OCI-LY7 (cell line): Measurements from ENCODE around the gene RFX2.

Experiments
- CTCF ChIP-seq: fragments of 200-600 bp; sonication (generic); conservative IDR thresholded peaks from 2 replicates; pipeline ENCODE4 v1.5.1; 2014; ENCODE audit warnings: mild to moderate bottlenecking, antibody characterized with exemption, low read length, moderate library complexity, mixed read lengths
- EZH2phosphoT487 ChIP-seq: fragments of 200-600 bp; sonication (generic); IDR thresholded peaks from 2 replicates; pipeline ENCODE4 v1.6.1; 2018; ENCODE audit warnings: low read depth, borderline replicate concordance, mild to moderate bottlenecking, mixed run types, antibody characterized with exemption, low read length, moderate library complexity, mixed read lengths

- TF ChIP-seq CTCF (no peak), EZH2phosphoT487 (no peak)
Observed at GRCh38 chr19:6041991-6042481, 68.3 kb downstream of the RFX2 start.
